KOPT-K1 (cell line): ENCODE results near the gene SEMA5A.

ENCODE experiments used
- H3K27ac ChIP-seq: fragments of 200-600 bp; sonication (generic); 2 replicates; pipeline ENCODE4 v1.5.1; 2016; ENCODE audit warnings: antibody characterized with exemption, mild to moderate bottlenecking, low read depth, low read length; ENCODE audit not compliant: poor library complexity, severe bottlenecking
- H3K36me3 ChIP-seq: fragments of 200-600 bp; sonication (generic); 2 replicates; pipeline ENCODE4 v1.5.1; 2017; ENCODE audit warnings: antibody characterized with exemption, mild to moderate bottlenecking, low read length, moderate library complexity; ENCODE audit not compliant: insufficient read depth
- H3K9me3 ChIP-seq: fragments of 200-600 bp; sonication (generic); 2 replicates; pipeline ENCODE4 v1.5.1; 2017; ENCODE audit warnings: antibody characterized with exemption, low read length, mild to moderate bottlenecking; ENCODE audit not compliant: insufficient read depth, poor library complexity, severe bottlenecking

SEMA5A gene

DNA sequence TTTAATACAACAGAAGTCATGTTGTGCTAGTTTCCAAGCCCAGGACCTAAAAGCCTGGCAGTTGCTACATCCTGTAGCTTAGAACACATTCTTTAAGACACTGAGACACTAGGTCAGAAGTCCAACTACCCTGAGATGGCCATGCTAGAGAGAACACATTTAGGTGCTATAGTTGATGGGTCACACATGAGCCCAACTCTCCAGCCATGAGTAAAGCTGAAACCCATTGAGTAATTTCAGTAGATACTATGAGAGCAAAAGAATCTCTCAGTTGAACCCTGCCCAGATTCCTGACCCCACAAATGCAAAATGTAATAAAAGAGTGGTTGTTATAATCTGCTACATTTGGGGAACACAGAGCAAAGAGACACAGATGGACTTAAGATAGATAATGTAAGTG is 164.4 kb downstream of the SEMA5A start:
- Histone ChIP-seq H3K27ac (no peak overlapping the region), H3K36me3 (no peaks in the 10 kb centered on the region), H3K9me3 (no peaks in the 10 kb centered on the region)

DNA sequence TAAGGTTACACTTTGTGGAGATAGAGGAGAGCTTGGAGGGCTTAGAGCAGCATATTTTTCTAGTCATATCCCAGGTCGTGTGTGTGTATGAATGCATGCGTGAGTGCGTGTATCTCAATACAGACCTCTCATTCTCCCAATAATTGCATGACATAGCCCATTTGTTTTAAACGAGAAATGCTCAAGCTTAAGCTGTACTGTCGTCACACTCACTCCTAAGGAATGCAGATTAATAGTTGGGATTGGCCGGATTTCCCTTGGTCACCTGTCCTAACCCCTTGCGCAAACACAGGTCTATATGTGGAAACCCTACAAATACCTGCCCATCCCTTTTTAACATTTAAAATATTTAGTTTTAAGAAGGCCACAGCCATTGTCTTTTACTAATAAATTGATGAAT is 165.8 kb downstream of the SEMA5A start:
- Histone ChIP-seq H3K27ac (no peak overlapping the region), H3K36me3 (no peaks in the 10 kb centered on the region), H3K9me3 (no peaks in the 10 kb centered on the region)

DNA sequence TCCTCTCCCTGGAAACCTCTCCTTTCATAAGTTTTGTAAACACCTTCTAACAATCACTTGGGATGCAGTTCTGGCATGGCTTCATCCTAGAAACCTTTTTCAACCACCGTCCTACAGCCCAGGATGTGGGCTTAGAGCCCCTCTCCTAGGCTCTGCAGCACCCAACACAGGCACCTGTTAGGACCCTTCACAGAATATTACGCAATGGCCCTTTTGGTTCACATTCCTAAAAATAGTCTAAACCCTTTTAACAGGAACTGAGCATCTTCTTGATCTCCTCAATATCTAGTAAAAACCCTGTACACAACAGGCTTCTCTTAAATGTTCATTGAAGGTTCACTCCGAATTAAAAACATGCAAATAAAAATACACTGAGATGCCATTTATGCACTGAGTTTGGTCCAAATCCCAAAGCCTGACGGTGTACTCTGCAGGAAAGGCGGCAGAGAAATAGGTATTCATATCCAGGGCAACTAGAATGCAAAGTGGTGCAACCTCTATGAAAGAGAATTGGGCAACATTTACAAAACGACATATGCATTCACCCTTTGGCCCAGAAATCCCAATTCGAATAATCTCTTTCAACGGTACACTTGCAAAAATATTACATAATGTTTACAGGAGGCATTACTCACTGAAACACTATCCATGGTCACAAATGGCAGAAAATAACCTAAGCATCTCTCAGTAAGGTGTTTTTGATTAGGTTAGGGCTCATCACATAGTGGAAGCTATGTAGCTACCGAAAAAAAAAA is 169.3 kb downstream of the SEMA5A start:
- Histone ChIP-seq H3K9me3 (no peaks in the 10 kb centered on the region), H3K36me3 (no peaks in the 10 kb centered on the region), H3K27ac (no peak overlapping the region)

DNA sequence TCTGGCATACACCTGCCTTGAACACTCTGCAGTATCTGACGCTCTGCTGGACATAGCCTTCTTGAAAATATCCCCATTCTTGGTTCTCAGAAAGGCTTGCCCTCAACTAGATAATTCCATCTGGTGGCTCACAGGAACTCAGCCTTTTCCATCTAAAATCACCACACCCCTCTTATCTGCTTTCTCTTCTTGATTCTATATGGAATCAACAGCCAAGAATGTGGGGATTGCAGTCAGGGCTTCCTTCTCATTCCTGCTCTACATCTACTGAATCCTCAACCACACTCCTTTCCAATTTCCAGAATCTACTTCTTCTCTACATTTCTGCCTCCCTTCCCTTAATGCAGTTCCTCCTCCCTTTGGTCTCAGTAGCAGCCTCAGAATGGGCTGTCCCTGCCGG is 170.1 kb downstream of the SEMA5A start:
- no peak overlapping the region for H3K27ac ChIP-seq
- H3K9me3 ChIP-seq, result no peaks in the 10 kb centered on the region

DNA sequence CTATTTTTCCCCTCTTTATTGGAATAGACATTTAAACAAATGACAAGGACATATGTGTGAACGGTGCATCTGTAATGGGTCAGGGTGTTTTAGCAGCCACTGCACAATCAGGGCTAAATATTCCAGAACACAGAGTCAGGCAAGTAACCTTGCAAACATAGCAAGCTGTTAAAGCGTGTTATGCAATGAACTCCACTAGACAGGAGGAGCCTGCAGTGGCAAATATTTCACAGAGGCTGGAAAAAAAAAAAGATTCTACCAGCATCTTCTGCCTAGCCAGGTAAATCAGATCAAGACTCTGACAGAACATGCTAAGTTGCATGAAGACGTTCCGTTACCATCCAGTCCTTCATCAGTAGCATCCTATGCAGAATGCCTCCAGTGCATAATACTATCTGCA is 171.8 kb downstream of the SEMA5A start:
- H3K9me3 ChIP-seq, result no peaks in the 10 kb centered on the region
- no peak overlapping the region for H3K27ac ChIP-seq
- H3K36me3 ChIP-seq, result no peaks in the 10 kb centered on the region

More for the DNA sequence above, 170.1 kb downstream of the SEMA5A start:
- no peaks in the 10 kb centered on the region for H3K36me3 ChIP-seq

DNA sequence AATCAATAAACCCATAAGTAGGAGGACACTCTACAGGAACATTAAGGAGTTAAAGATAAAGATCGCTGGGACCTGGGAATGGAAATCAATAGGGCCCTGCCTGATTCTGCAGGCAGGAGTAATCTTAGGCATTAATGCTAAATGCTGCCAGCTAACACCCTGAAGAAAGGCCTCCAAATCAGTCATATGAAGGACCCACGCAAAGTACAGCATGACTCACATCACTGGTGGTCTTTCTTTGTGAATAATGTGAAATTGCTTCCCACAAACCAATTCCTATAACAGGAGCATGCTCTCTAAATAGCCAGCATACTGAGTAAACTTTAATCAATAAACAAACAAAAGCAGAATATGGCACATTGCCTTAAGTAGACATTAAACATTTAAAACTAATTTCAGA is 172.3 kb downstream of the SEMA5A start:
- Histone ChIP-seq H3K9me3 (no peaks in the 10 kb centered on the region), H3K27ac (no peak overlapping the region), H3K36me3 (no peaks in the 10 kb centered on the region)

DNA sequence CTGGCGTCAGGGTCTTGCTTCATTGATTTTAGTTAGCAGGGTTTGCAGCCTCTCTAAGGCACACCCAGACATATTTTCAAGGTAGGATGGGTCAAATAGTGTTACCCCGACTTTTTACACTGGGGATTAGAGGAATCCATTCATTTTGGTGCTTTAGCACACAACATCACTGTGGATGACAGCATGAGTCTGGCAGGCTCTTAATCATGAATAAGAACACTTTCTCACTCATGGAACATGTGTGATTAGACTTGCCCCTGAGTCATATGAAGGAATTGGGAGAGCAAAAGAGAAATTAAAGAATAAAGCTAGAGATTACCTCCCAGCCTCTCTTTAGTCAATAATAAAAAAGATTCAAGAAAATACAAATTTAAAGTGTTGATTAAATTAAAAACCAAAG is 175.6 kb downstream of the SEMA5A start:
- H3K36me3 ChIP-seq, result no peaks in the 10 kb centered on the region
- H3K9me3 ChIP-seq, result no peaks in the 10 kb centered on the region
- no peak overlapping the region for H3K27ac ChIP-seq

DNA sequence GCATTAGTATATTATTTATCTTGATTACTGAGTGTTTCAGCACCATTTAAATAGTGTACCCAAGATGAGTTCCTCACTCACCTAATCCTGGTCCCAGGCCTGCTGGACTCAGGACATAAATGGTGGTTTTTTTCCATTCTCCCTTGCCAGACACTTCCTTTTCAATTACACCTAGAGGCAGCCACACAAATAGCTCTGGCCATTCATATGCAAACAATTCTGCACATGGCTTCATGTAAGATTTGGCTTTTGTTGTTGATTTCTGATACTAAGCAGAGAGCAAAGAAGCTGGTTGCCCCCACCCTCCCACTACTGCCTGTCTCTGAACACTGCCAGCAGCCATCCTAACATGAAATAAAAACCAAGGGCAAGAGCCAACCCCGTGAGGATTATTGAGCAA is 180.4 kb downstream of the SEMA5A start:
- Histone ChIP-seq H3K27ac (no peak overlapping the region), H3K9me3 (no peaks in the 10 kb centered on the region), H3K36me3 (no peaks in the 10 kb centered on the region)

DNA sequence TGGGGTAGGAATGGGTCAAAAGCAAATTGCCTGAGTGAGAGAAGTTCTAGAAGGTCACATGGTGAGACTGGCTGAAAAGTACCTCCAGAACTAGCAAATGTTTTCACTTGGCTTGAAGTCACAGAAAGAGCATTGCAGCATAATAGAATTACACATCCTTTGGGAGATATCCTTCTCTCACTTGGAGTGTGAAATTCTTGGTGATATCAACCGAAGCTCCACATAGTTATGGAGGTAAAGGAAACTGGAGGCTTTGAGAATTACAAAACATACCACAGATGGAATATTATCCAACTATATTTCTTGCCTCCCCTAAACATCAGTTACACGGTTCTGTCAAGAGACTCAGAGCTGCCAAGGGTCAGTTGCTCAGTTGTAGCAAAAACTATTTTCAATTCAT is 182.4 kb downstream of the SEMA5A start:
- no peak overlapping the region for H3K27ac ChIP-seq
- no peaks in the 10 kb centered on the region for H3K36me3 ChIP-seq
- H3K9me3 ChIP-seq, result no peaks in the 10 kb centered on the region

DNA sequence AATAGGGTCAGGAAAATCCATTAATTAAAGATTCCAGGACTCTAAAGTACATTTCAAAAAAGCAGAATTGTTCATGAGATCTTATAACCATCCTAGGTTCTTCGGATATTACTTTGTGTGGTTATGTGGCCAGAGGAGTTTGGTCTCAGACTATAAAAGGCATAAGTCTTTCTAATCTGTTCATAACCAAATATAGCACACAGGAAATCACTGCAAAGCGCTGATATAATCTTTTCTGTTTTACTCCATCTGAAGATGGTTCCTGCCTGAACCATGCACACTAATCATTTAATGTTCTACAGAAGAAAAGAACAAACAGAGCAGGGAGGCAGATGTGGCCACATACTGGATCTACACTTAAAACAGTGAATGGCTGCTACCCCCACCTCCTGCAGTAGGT is 182.8 kb downstream of the SEMA5A start:
- no peaks in the 10 kb centered on the region for H3K36me3 ChIP-seq
- no peaks in the 10 kb centered on the region for H3K9me3 ChIP-seq
- H3K27ac ChIP-seq, result no peak overlapping the region

DNA sequence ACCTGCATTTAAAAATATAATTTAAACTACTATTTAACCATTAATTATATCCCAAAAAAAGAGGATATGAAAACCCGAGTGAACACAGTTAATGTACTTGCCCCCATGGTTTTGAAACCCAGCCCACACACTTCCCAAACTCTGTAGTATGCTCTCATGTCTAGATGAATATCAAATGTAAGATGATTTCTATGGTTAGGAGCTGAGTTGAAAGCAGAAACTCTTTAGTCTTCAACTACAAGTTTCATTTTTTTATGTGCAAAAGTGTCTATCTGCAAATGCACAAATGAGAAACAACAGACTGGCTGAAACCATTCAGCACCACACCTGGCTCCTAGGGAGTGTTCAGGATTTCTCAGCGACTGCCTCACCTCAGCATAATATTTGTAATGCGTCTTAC is 183.3 kb downstream of the SEMA5A start:
- H3K27ac ChIP-seq, result no peak overlapping the region
- H3K9me3 ChIP-seq, result no peaks in the 10 kb centered on the region
- no peaks in the 10 kb centered on the region for H3K36me3 ChIP-seq

DNA sequence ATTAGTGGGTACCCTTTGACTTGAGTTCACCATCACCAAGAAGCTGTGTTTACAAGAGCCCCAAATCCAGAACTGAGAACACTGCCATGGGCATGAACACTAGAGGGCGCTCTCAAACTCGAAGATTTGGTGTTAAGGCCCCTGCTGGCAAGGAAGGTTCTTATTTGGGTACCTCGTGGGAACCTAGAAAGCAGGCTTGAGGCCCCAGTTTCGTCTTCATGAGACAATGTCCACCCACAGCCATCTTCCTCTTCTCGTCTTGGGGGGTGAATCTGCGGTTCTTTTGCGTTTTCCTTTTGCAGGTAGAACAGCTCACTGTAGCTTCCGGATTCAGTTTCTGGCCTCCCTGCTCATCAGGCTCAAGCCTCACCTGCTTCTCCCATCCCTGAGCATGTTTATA is 184.0 kb downstream of the SEMA5A start:
- H3K27ac ChIP-seq, result no peak overlapping the region

DNA sequence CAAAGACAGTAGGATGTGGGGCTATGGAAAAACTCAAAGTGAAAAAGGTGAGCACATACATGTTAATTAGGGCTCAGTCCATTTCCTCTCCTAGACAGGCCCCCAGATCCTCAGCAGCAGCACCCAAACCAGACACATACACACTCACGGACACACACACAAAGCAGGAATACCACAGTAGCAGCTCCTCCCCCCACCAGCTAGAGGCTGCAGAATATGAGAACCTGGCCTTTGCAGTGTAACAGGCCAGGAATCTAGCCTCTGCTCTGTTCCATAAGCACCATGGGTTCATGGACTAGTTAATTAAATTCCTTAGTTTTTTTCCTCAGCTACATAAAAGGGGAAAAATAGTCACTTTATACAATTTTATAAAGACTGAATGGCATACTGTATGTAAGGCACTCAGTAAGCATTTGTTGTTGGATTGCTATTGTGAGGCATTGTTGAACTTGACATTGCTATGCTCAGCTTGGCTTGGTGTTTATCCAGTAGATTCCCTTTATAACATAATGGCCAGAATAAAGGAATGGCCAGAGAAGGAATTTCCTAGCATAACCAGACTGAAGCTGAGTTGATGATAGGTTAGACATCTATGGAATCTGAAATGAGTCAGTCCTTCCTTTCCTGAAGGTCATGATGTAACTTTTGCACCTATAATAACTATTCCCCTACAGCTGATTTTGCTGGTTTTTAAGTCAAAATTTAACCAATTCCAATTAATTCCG is 186.8 kb downstream of the SEMA5A start:
- H3K9me3 ChIP-seq, result no peaks in the 10 kb centered on the region
- no peaks in the 10 kb centered on the region for H3K36me3 ChIP-seq
- H3K27ac ChIP-seq, result no peak overlapping the region

More for the DNA sequence above, 184.0 kb downstream of the SEMA5A start:
- Histone ChIP-seq H3K36me3 (no peaks in the 10 kb centered on the region), H3K9me3 (no peaks in the 10 kb centered on the region)

DNA sequence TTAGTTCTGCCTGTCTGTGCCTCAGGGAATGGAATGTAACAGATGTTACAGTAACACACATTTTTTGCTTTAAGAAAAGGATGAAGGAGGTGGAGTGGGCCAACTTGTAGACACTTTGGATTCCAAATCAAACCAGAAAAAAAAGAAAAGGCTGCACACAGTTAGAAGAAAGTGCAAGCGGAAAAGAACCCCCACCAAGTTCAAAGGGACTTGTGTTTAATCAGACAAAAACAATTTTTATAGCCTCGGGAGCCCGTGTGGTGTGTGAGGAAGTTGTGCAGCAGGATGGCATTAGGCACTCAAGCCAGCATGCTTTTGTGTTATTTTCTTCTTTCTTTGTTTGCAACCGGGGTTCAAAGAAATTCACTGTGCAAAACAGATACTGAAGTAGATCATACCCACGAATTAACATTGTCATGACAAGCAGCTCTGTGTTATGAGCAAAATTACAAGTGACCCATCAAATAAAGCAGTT is 189.5 kb downstream of the SEMA5A start:
- no peaks in the 10 kb centered on the region for H3K9me3 ChIP-seq
- H3K27ac ChIP-seq, result no peak overlapping the region
- no peaks in the 10 kb centered on the region for H3K36me3 ChIP-seq

DNA sequence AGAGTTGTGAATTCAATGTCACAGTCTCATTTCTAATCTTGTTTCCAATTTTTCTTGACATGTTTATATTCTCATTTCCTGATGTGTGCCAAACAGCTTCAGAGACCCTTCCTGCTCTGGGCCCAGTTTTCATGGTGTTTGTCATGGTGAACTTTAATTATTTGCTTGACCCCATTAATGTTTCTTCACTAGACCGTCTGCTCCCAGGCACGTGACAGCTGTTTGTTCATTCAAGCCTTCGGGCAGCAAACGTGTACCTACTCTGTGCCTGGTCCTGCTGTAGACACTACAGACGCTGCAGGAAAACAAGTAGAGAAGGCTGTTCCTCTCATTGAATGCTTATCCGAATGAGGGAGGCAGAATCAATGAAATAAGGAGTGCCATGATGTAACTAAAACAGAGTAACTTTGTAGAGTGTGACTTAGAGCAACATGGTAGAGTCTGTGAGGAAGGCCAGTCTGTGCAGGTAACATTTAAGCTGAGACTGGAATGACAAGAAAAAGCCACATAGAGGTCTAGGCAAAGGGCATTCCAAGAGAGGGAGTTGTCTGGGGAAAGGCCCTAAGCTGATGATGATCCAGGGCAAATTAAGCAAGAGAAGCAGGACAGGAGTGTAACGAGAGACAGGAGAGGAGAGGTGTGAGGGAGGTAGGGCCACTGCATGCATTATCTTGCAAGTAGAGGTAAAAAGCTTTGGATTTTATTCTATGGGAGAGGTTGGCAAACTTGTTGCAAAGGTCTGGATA is 191.4 kb downstream of the SEMA5A start:
- H3K9me3 ChIP-seq, result no peaks in the 10 kb centered on the region
- no peaks in the 10 kb centered on the region for H3K36me3 ChIP-seq
- no peak overlapping the region for H3K27ac ChIP-seq
